Activated naive CD8-positive, alpha-beta T cell treated with anti-CD3 and anti-CD28 coated beads for 36 hours (primary cell): ENCODE data around the gene SPG11. TPM values are rescaled to one million over a fixed set of nuclear protein-coding genes. Genes with fewer than 3 reads are reported as not detected.
"Not testable (repeated sequence)": the region's sequence is repeated elsewhere in the genome, so short reads cannot be mapped to it uniquely, and the experiment has no call there.

Experiments
- DNase-seq: peaks from one replicate; pipeline ENCODE4 v3.0.0; 2021
- H3K27ac Mint-ChIP-seq: one replicate; pipeline ENCODE4 v1.8.0; 2022; ENCODE audit warnings: mild to moderate bottlenecking, moderate library complexity, mixed read lengths
- H3K27me3 Mint-ChIP-seq: one replicate; pipeline ENCODE4 v1.8.0; 2022; ENCODE audit warnings: mild to moderate bottlenecking, mixed read lengths
- H3K36me3 Mint-ChIP-seq: one replicate; pipeline ENCODE4 v1.8.0; 2021; ENCODE audit warnings: mild to moderate bottlenecking, mixed read lengths
- H3K4me1 Mint-ChIP-seq: one replicate; pipeline ENCODE4 v1.8.0; 2021; ENCODE audit warnings: mixed read lengths
- H3K4me3 Mint-ChIP-seq: one replicate; pipeline ENCODE4 v1.8.0; 2022; ENCODE audit warnings: mild to moderate bottlenecking, moderate library complexity, mixed read lengths
- H3K9me3 Mint-ChIP-seq: one replicate; pipeline ENCODE4 v1.8.0; 2022; ENCODE audit warnings: mixed read lengths
- total RNA-seq, 2 experiments: library from RNA; stranded (reverse); gene quantifications; one replicate each; pipeline ENCODE4 v1.2.3, GENCODE V29; 2021

The SPG11 gene
- total RNA-seq, 2 experiments from 2014 or later = 47.6 to 51.5 TPM

GRCh38 chr15:44541282-44541958 is 122.0 kb downstream of the SPG11 start:
- Mint-ChIP-seq H3K36me3 (peaks cover 57% of the 10 kb centered on the region), H3K9me3 (no peaks in the 10 kb centered on the region), H3K27me3 (no peaks in the 10 kb centered on the region), H3K4me3 (peak overlapping the region; percentile 25), H3K27ac (no peak overlapping the region), H3K4me1 (peaks cover 55% of the 10 kb centered on the region)
- DNase-seq = no peak

GRCh38 chr15:44537735-44538240 is 125.7 kb downstream of the SPG11 start:
- Mint-ChIP-seq H3K27me3 (no peaks in the 10 kb centered on the region), H3K27ac (peak overlapping the region; percentile 97), H3K4me1 (peaks cover 46% of the 10 kb centered on the region), H3K4me3 (peak overlapping the region; percentile 88), H3K9me3 (no peaks in the 10 kb centered on the region), H3K36me3 (peaks cover 57% of the 10 kb centered on the region)
- no peak for DNase-seq

GRCh38 chr15:44536962-44537734 is 126.3 kb downstream of the SPG11 start, which contains the start of gene EIF3J:
TSS of gene EIF3J (plus strand) at chr15:44537147. CDS start at chr15:44537195, 48 bp downstream.
- peak within 1 kb of the TSS; percentile 97 for H3K27ac Mint-ChIP-seq
- no peaks in the 10 kb centered on the region for H3K27me3 Mint-ChIP-seq
- peaks cover 43% of the 10 kb centered on the region for H3K4me1 Mint-ChIP-seq
- H3K9me3 Mint-ChIP-seq = no peaks in the 10 kb centered on the region
- H3K36me3 Mint-ChIP-seq = peaks cover 54% of the 10 kb centered on the region
- DNase-seq = peak; percentile 97
- H3K4me3 Mint-ChIP-seq = peak within 1 kb of the TSS; percentile 88

GRCh38 chr15:44536302-44536961 is 127.0 kb downstream of the SPG11 start:
- H3K4me3 Mint-ChIP-seq = peak overlapping the region; percentile 88
- H3K9me3 Mint-ChIP-seq = no peaks in the 10 kb centered on the region
- H3K27ac Mint-ChIP-seq = peak overlapping the region; percentile 97
- H3K36me3 Mint-ChIP-seq = peaks cover 47% of the 10 kb centered on the region
- no peak for DNase-seq
- H3K4me1 Mint-ChIP-seq = peaks cover 37% of the 10 kb centered on the region
- H3K27me3 Mint-ChIP-seq = no peaks in the 10 kb centered on the region

- Mint-ChIP-seq H3K27me3 (no peaks in the 10 kb centered on the region), H3K9me3 (no peaks in the 10 kb centered on the region), H3K4me3 (peak overlapping the region; percentile 88), H3K36me3 (peaks cover 40% of the 10 kb centered on the region), H3K4me1 (peaks cover 31% of the 10 kb centered on the region), H3K27ac (peak overlapping the region; percentile 97)
- peak; percentile 40 for DNase-seq
Measured at GRCh38 chr15:44535523-44536301, 127.8 kb downstream of the SPG11 start.

GRCh38 chr15:44535092-44535491 is 128.4 kb downstream of the SPG11 start:
- no peak for DNase-seq
- Mint-ChIP-seq H3K4me1 (peaks cover 27% of the 10 kb centered on the region), H3K27me3 (no peaks in the 10 kb centered on the region), H3K27ac (no peak overlapping the region), H3K9me3 (no peaks in the 10 kb centered on the region), H3K36me3 (peaks cover 34% of the 10 kb centered on the region), H3K4me3 (peak overlapping the region; percentile 88)

GRCh38 chr15:44532689-44533088 is 130.8 kb downstream of the SPG11 start:
- no peaks in the 10 kb centered on the region for H3K9me3 Mint-ChIP-seq
- peaks cover 14% of the 10 kb centered on the region for H3K36me3 Mint-ChIP-seq
- peak overlapping the region; percentile 38 for H3K27ac Mint-ChIP-seq
- H3K27me3 Mint-ChIP-seq = no peaks in the 10 kb centered on the region
- H3K4me3 Mint-ChIP-seq = no peak overlapping the region
- DNase-seq = no peak
- peaks cover 16% of the 10 kb centered on the region for H3K4me1 Mint-ChIP-seq

- H3K36me3 Mint-ChIP-seq = peaks cover 12% of the 10 kb centered on the region
- H3K4me1 Mint-ChIP-seq = peaks cover 16% of the 10 kb centered on the region
- H3K4me3 Mint-ChIP-seq, DNase-seq, H3K27me3 Mint-ChIP-seq, H3K9me3 Mint-ChIP-seq: not testable (repeated sequence)
- peak overlapping the region; percentile 56 for H3K27ac Mint-ChIP-seq
Measured at GRCh38 chr15:44532275-44532674, 131.2 kb downstream of the SPG11 start.

- Mint-ChIP-seq H3K36me3 (peaks cover 7% of the 10 kb centered on the region), H3K27me3 (no peaks in the 10 kb centered on the region), H3K4me3 (no peak overlapping the region), H3K4me1 (peaks cover 11% of the 10 kb centered on the region), H3K9me3 (no peaks in the 10 kb centered on the region), H3K27ac (peak overlapping the region; percentile 22)
- no peak for DNase-seq
Measured at GRCh38 chr15:44530653-44531052, 132.8 kb downstream of the SPG11 start.

GRCh38 chr15:44529864-44530604 is 133.4 kb downstream of the SPG11 start:
- Mint-ChIP-seq H3K4me3 (no peak overlapping the region), H3K36me3 (peaks cover 5% of the 10 kb centered on the region), H3K4me1 (peaks cover 9% of the 10 kb centered on the region), H3K27me3 (no peaks in the 10 kb centered on the region), H3K27ac (peak overlapping the region; percentile 22), H3K9me3 (no peaks in the 10 kb centered on the region)
- no peak for DNase-seq

- DNase-seq = no peak
- Mint-ChIP-seq H3K4me1 (peaks cover 4% of the 10 kb centered on the region), H3K27ac (no peak overlapping the region), H3K36me3 (no peaks in the 10 kb centered on the region), H3K27me3 (no peaks in the 10 kb centered on the region), H3K4me3 (no peak overlapping the region), H3K9me3 (no peaks in the 10 kb centered on the region)
Measured at GRCh38 chr15:44527241-44527640, 136.2 kb downstream of the SPG11 start.

- peaks cover 3% of the 10 kb centered on the region for H3K36me3 Mint-ChIP-seq
- H3K27ac Mint-ChIP-seq = no peak overlapping the region
- no peak overlapping the region for H3K4me3 Mint-ChIP-seq
- DNase-seq = no peak
- no peaks in the 10 kb centered on the region for H3K4me1 Mint-ChIP-seq
- no peaks in the 10 kb centered on the region for H3K9me3 Mint-ChIP-seq
- no peaks in the 10 kb centered on the region for H3K27me3 Mint-ChIP-seq
Measured at GRCh38 chr15:44525018-44525417, 138.4 kb downstream of the SPG11 start.

GRCh38 chr15:44519537-44519936 is 143.9 kb downstream of the SPG11 start:
- Mint-ChIP-seq H3K4me1 (no peaks in the 10 kb centered on the region), H3K36me3 (peaks cover 11% of the 10 kb centered on the region), H3K27me3 (no peaks in the 10 kb centered on the region), H3K27ac (no peak overlapping the region), H3K9me3 (no peaks in the 10 kb centered on the region), H3K4me3 (no peak overlapping the region)
- no peak for DNase-seq

- Mint-ChIP-seq H3K36me3 (peaks cover 10% of the 10 kb centered on the region), H3K4me1 (no peaks in the 10 kb centered on the region), H3K4me3 (no peak overlapping the region), H3K9me3 (no peaks in the 10 kb centered on the region), H3K27ac (no peak overlapping the region), H3K27me3 (no peaks in the 10 kb centered on the region)
- DNase-seq = no peak
Measured at GRCh38 chr15:44516436-44516835, 147.0 kb downstream of the SPG11 start.
